ENCODE measurements around the gene NEDD9.

NEDD9 gene

GRCh38 chr6:11164717-11165646 is 67.5 kb downstream of the NEDD9 start:
- Histone ChIP-seq H2BK15ac (replicated peaks; ENCODE audit: low read depth) (no peak overlapping the region), H3K79me2 (ENCODE audit: control insufficient read depth, insufficient read depth, low read length) (no peaks in the 10 kb centered on the region), H3K56ac (ENCODE audit: low read length) (no peak overlapping the region), H3K36me3 (ENCODE audit: control insufficient read depth, insufficient read depth, low read length) (no peaks in the 10 kb centered on the region), H3K27me3 (ENCODE audit: insufficient read depth, low read length, poor library complexity) (no peaks in the 10 kb centered on the region), H3K4me3 (ENCODE audit: low read length) (no peak overlapping the region), H3K27ac (ENCODE audit: low read depth, low read length) (no peak overlapping the region), H4K8ac (ENCODE audit: low read depth, low read length) (no peak overlapping the region), H3K23ac (ENCODE audit: low read length) (no peak overlapping the region), H2BK5ac (ENCODE audit: low read length) (no peak overlapping the region), H3K79me1 (ENCODE audit: low read length) (no peaks in the 10 kb centered on the region), H3K18ac (ENCODE audit: low read length) (no peak overlapping the region), H4K5ac (ENCODE audit: low read length) (no peak overlapping the region), H3K4ac (ENCODE audit: low read depth, low read length) (no peak overlapping the region), H2BK120ac (ENCODE audit: low read depth, low read length) (no peak overlapping the region), H3K4me1 (ENCODE audit: control insufficient read depth, low read depth, low read length) (no peaks in the 10 kb centered on the region), H3K4me2 (ENCODE audit: low read length) (no peak overlapping the region), H2AK5ac (ENCODE audit: low read length) (no peak overlapping the region), H3K9ac (ENCODE audit: low read length) (no peak overlapping the region)
- no peak for DNase-seq
- no CpG with 5 or more reads among the region's 20 CpGs for WGBS (ENCODE audit: extremely low coverage, insufficient coverage, low lambda C conversion rate)

GRCh38 chr6:11163932-11164331 is 68.5 kb downstream of the NEDD9 start:
- no peaks in the 10 kb centered on the region for H3K27me3 ChIP-seq (ENCODE audit: insufficient read depth, low read length, poor library complexity)
- no peaks in the 10 kb centered on the region for H3K79me2 ChIP-seq (ENCODE audit: control insufficient read depth, insufficient read depth, low read length)
- H3K4ac ChIP-seq (ENCODE audit: low read depth, low read length): no peak overlapping the region
- H4K8ac ChIP-seq (ENCODE audit: low read depth, low read length): no peak overlapping the region
- no peak overlapping the region for H3K23ac ChIP-seq (ENCODE audit: low read length)
- no peak overlapping the region for H3K27ac ChIP-seq (ENCODE audit: low read depth, low read length)
- no peak overlapping the region for H2BK15ac ChIP-seq (replicated peaks; ENCODE audit: low read depth)
- no peak overlapping the region for H3K4me3 ChIP-seq (ENCODE audit: low read length)
- H3K9ac ChIP-seq (ENCODE audit: low read length): no peak overlapping the region
- H2AK5ac ChIP-seq (ENCODE audit: low read length): no peak overlapping the region
- H2BK120ac ChIP-seq (ENCODE audit: low read depth, low read length): no peak overlapping the region
- H4K5ac ChIP-seq (ENCODE audit: low read length): no peak overlapping the region
- H2BK5ac ChIP-seq (ENCODE audit: low read length): no peak overlapping the region
- no peaks in the 10 kb centered on the region for H3K4me1 ChIP-seq (ENCODE audit: control insufficient read depth, low read depth, low read length)
- no CpG with 5 or more reads among the region's 2 CpGs for WGBS (ENCODE audit: extremely low coverage, insufficient coverage, low lambda C conversion rate)
- H3K4me2 ChIP-seq (ENCODE audit: low read length): no peak overlapping the region
- DNase-seq: no peak
- no peaks in the 10 kb centered on the region for H3K79me1 ChIP-seq (ENCODE audit: low read length)
- no peaks in the 10 kb centered on the region for H3K36me3 ChIP-seq (ENCODE audit: control insufficient read depth, insufficient read depth, low read length)
- no peak overlapping the region for H3K56ac ChIP-seq (ENCODE audit: low read length)
- no peak overlapping the region for H3K18ac ChIP-seq (ENCODE audit: low read length)

- Histone ChIP-seq H3K27me3 (ENCODE audit: insufficient read depth, low read length, poor library complexity) (no peaks in the 10 kb centered on the region), H3K36me3 (ENCODE audit: control insufficient read depth, insufficient read depth, low read length) (no peaks in the 10 kb centered on the region), H3K27ac (ENCODE audit: low read depth, low read length) (no peak overlapping the region), H3K56ac (ENCODE audit: low read length) (no peak overlapping the region), H3K9ac (ENCODE audit: low read length) (no peak overlapping the region), H3K4me1 (ENCODE audit: control insufficient read depth, low read depth, low read length) (no peaks in the 10 kb centered on the region), H4K8ac (ENCODE audit: low read depth, low read length) (no peak overlapping the region), H2BK120ac (ENCODE audit: low read depth, low read length) (no peak overlapping the region), H2BK5ac (ENCODE audit: low read length) (no peak overlapping the region), H2AK5ac (ENCODE audit: low read length) (no peak overlapping the region), H3K79me1 (ENCODE audit: low read length) (no peaks in the 10 kb centered on the region), H3K4ac (ENCODE audit: low read depth, low read length) (no peak overlapping the region), H2BK15ac (replicated peaks; ENCODE audit: low read depth) (no peak overlapping the region), H3K18ac (ENCODE audit: low read length) (no peak overlapping the region), H3K23ac (ENCODE audit: low read length) (no peak overlapping the region), H3K4me3 (ENCODE audit: low read length) (no peak overlapping the region), H3K79me2 (ENCODE audit: control insufficient read depth, insufficient read depth, low read length) (no peaks in the 10 kb centered on the region), H4K5ac (ENCODE audit: low read length) (no peak overlapping the region), H3K4me2 (ENCODE audit: low read length) (no peak overlapping the region)
- WGBS (ENCODE audit: extremely low coverage, insufficient coverage, low lambda C conversion rate): no CpG with 5 or more reads among the region's 3 CpGs
- DNase-seq: no peak
Measured at GRCh38 chr6:11162262-11162661, 70.2 kb downstream of the NEDD9 start.

- H3K27ac ChIP-seq (ENCODE audit: low read depth, low read length): no peak overlapping the region
- no peak for DNase-seq
Measured at GRCh38 chr6:11161031-11161956, 71.2 kb downstream of the NEDD9 start.

DNA sequence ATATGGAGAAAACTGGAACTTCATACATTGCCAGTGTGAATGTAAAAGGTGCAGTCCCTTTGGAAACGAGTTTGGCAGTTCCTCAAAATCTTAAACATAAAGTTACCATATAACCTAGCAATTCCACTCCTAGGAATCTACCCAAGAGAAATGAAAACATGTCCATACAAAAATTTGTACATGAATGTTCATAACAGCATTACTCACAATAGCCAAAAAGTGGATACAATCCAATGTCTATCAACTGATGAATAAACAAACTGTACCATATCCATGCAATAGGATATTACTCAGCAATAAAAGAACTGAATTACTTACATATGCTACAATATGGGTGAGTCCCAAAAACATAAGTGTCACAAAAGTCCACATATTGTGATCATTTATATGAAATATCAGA is 72.3 kb downstream of the NEDD9 start:
- no peak overlapping the region for H3K4me2 ChIP-seq (ENCODE audit: low read length)
- no CpG with 5 or more reads among the region's 1 CpG for WGBS (ENCODE audit: extremely low coverage, insufficient coverage, low lambda C conversion rate)
- H3K4ac ChIP-seq (ENCODE audit: low read depth, low read length): no peak overlapping the region

More at GRCh38 chr6:11161031-11161956, 71.2 kb downstream of the NEDD9 start:
- H3K79me2 ChIP-seq (ENCODE audit: control insufficient read depth, insufficient read depth, low read length): no peaks in the 10 kb centered on the region
- H3K27me3 ChIP-seq (ENCODE audit: insufficient read depth, low read length, poor library complexity): no peaks in the 10 kb centered on the region
- H4K5ac ChIP-seq (ENCODE audit: low read length): no peak overlapping the region
- H2AK5ac ChIP-seq (ENCODE audit: low read length): no peak overlapping the region
- H2BK120ac ChIP-seq (ENCODE audit: low read depth, low read length): no peak overlapping the region
- no peak overlapping the region for H3K4me2 ChIP-seq (ENCODE audit: low read length)
- H3K4me1 ChIP-seq (ENCODE audit: control insufficient read depth, low read depth, low read length): no peaks in the 10 kb centered on the region
- H3K4me3 ChIP-seq (ENCODE audit: low read length): no peak overlapping the region
- H3K36me3 ChIP-seq (ENCODE audit: control insufficient read depth, insufficient read depth, low read length): no peaks in the 10 kb centered on the region
- H3K79me1 ChIP-seq (ENCODE audit: low read length): no peaks in the 10 kb centered on the region
- H3K18ac ChIP-seq (ENCODE audit: low read length): no peak overlapping the region
- H2BK5ac ChIP-seq (ENCODE audit: low read length): no peak overlapping the region
- no peak overlapping the region for H4K8ac ChIP-seq (ENCODE audit: low read depth, low read length)
- WGBS (ENCODE audit: extremely low coverage, insufficient coverage, low lambda C conversion rate): 100% methylated on average over 2 of the region's 9 CpGs
- H3K56ac ChIP-seq (ENCODE audit: low read length): no peak overlapping the region
- no peak overlapping the region for H3K9ac ChIP-seq (ENCODE audit: low read length)
- H2BK15ac ChIP-seq (replicated peaks; ENCODE audit: low read depth): no peak overlapping the region
- no peak overlapping the region for H3K23ac ChIP-seq (ENCODE audit: low read length)
- no peak overlapping the region for H3K4ac ChIP-seq (ENCODE audit: low read depth, low read length)

More for the DNA sequence above, 72.3 kb downstream of the NEDD9 start:
- H3K23ac ChIP-seq (ENCODE audit: low read length): no peak overlapping the region
- H2BK15ac ChIP-seq (replicated peaks; ENCODE audit: low read depth): no peak overlapping the region
- H3K27ac ChIP-seq (ENCODE audit: low read depth, low read length): no peak overlapping the region
- H3K56ac ChIP-seq (ENCODE audit: low read length): no peak overlapping the region
- H3K79me2 ChIP-seq (ENCODE audit: control insufficient read depth, insufficient read depth, low read length): no peaks in the 10 kb centered on the region
- no peak overlapping the region for H2BK5ac ChIP-seq (ENCODE audit: low read length)
- no peak overlapping the region for H4K5ac ChIP-seq (ENCODE audit: low read length)
- H3K18ac ChIP-seq (ENCODE audit: low read length): no peak overlapping the region
- H4K8ac ChIP-seq (ENCODE audit: low read depth, low read length): no peak overlapping the region
- H3K4me3 ChIP-seq (ENCODE audit: low read length): no peak overlapping the region
- H3K27me3 ChIP-seq (ENCODE audit: insufficient read depth, low read length, poor library complexity): no peaks in the 10 kb centered on the region
- no peaks in the 10 kb centered on the region for H3K79me1 ChIP-seq (ENCODE audit: low read length)
- H3K9ac ChIP-seq (ENCODE audit: low read length): no peak overlapping the region
- no peak overlapping the region for H2BK120ac ChIP-seq (ENCODE audit: low read depth, low read length)
- H3K4me1 ChIP-seq (ENCODE audit: control insufficient read depth, low read depth, low read length): no peaks in the 10 kb centered on the region
- DNase-seq: no peak
- no peaks in the 10 kb centered on the region for H3K36me3 ChIP-seq (ENCODE audit: control insufficient read depth, insufficient read depth, low read length)
- no peak overlapping the region for H2AK5ac ChIP-seq (ENCODE audit: low read length)

Data from mesendoderm (in vitro differentiated cells).